HG02571 (cell line): ENCODE data around the gene APP.
"Not testable (repeated sequence)": the region's sequence is repeated elsewhere in the genome, so short reads cannot be mapped to it uniquely, and the experiment has no call there.

Source experiments
- ATAC-seq: cut with Tn5 transposase; IDR thresholded peaks from one replicate; pipeline ENCODE4 v1.9.1; 2021; ENCODE audit warnings: mild to moderate bottlenecking, moderate library complexity; ENCODE audit not compliant: unreplicated experiment

The APP gene

GRCh38 chr21:26032263-26032662 is 138.3 kb downstream of the APP start:
- no peak for ATAC-seq

- no peak for ATAC-seq
Observed at GRCh38 chr21:26028183-26028582, 142.4 kb downstream of the APP start.

GRCh38 chr21:26027696-26028095 is 142.9 kb downstream of the APP start:
- ATAC-seq = no peak

GRCh38 chr21:26025536-26026512 is 144.7 kb downstream of the APP start:
- no peak for ATAC-seq

GRCh38 chr21:26023406-26023805 is 147.2 kb downstream of the APP start:
- ATAC-seq = not testable (repeated sequence)

GRCh38 chr21:26022598-26023337 is 147.8 kb downstream of the APP start:
- not testable (repeated sequence) for ATAC-seq

- ATAC-seq = no peak
Observed at GRCh38 chr21:26020510-26020909, 150.1 kb downstream of the APP start.

GRCh38 chr21:26020081-26020480 is 150.5 kb downstream of the APP start:
- no peak for ATAC-seq

GRCh38 chr21:26019236-26019635 is 151.3 kb downstream of the APP start:
- no peak for ATAC-seq

GRCh38 chr21:26013970-26014369 is 156.6 kb downstream of the APP start:
- no peak for ATAC-seq

- not testable (repeated sequence) for ATAC-seq
Observed at GRCh38 chr21:26012482-26012881, 158.1 kb downstream of the APP start.

GRCh38 chr21:26011292-26011940 is 159.2 kb downstream of the APP start:
- no peak for ATAC-seq

- no peak for ATAC-seq
Observed at GRCh38 chr21:26007951-26008498, 162.5 kb downstream of the APP start.

GRCh38 chr21:26005464-26005863 is 165.1 kb downstream of the APP start:
- no peak for ATAC-seq

- ATAC-seq = no peak
Observed at GRCh38 chr21:26003404-26003803, 167.2 kb downstream of the APP start.

GRCh38 chr21:26001356-26001755 is 169.2 kb downstream of the APP start:
- no peak for ATAC-seq

- ATAC-seq = no peak
Observed at GRCh38 chr21:25999921-26000582, 170.5 kb downstream of the APP start.

- no peak for ATAC-seq
Observed at GRCh38 chr21:25997788-25998611, 172.6 kb downstream of the APP start.

- no peak for ATAC-seq
Observed at GRCh38 chr21:25995278-25995677, 175.3 kb downstream of the APP start.

GRCh38 chr21:25994758-25995163 is 175.8 kb downstream of the APP start:
- ATAC-seq = no peak
